ENCODE measurements around the gene HID1. TPM values are rescaled to one million over a fixed set of nuclear protein-coding genes. Genes with fewer than 3 reads are reported as not detected.

Gene HID1
- total and polyA plus RNA-seq, 9 of the 15 experiments (the other 6 are each of a cell fraction or from before 2014, with no cell fraction given), result 0.14 to 2.1 (median 0.54) TPM; not detected in 2

DNA sequence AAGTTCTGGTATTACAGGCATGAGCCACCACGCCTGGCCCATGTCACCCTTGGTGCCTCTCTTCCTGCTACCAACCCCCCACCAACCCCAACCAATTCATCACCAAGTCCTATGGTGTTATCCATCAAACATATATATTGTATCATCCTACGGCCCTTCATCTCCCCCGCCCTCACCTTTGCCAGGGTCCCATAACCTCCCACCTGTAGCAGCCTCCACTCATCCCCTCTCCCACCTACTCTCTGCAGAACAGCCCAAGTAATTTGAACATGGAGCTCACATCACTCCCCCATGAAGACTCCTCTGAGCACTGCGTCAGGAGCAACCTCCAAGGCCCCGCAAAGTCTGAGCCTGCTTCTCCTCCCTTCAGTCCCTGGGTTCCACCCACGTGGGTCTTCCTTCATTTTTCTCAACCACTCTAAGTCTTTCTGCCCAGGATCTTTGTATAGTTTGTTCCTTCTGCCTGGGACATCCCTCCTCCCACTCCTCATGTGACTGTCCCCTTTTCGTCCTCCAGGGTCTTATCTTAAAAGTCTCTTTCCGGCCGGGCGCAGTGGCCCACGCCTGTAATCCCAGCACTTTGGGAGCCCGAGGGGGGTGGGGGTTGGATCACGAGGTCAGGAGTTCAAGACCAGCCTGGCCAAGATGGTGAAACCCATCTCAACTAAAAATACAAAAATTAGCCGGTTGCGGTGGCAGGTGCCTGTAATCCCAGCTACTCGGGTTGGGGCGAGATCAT, 7.0 kb upstream of the HID1 start (continued):
- TF ChIP-seq ATF4 (CRISPR knock-in tag; IDR thresholded peaks at IDR 0.05), result no peak
- no peak for TF ChIP-seq MTA2 (IDR thresholded peaks at IDR 0.05; ENCODE audit: low read depth)
- no peak for TF ChIP-seq ZNF583 (CRISPR knock-in tag; IDR thresholded peaks at IDR 0.05)
- TF ChIP-seq SMARCE1 (IDR thresholded peaks at IDR 0.05), result peak; percentile 58; the same call in 1 of the 2 replicates
- TF ChIP-seq ZNF717 (CRISPR knock-in tag; IDR thresholded peaks at IDR 0.05), result no peak
- TF ChIP-seq ZNF23 (CRISPR knock-in tag; IDR thresholded peaks at IDR 0.05), result no peak
- TF ChIP-seq TEAD4 (IDR thresholded peaks at IDR 0.05; ENCODE audit: low read length), result no peak
- no peak for TF ChIP-seq TEAD4 (CRISPR knock-in tag; IDR thresholded peaks at IDR 0.05; ENCODE audit: borderline replicate concordance)
- no peak; the same call in 1 of the 2 replicates for TF ChIP-seq CBX1 (IDR thresholded peaks at IDR 0.05; ENCODE audit: low read depth)
- TF ChIP-seq, protein P1, sequence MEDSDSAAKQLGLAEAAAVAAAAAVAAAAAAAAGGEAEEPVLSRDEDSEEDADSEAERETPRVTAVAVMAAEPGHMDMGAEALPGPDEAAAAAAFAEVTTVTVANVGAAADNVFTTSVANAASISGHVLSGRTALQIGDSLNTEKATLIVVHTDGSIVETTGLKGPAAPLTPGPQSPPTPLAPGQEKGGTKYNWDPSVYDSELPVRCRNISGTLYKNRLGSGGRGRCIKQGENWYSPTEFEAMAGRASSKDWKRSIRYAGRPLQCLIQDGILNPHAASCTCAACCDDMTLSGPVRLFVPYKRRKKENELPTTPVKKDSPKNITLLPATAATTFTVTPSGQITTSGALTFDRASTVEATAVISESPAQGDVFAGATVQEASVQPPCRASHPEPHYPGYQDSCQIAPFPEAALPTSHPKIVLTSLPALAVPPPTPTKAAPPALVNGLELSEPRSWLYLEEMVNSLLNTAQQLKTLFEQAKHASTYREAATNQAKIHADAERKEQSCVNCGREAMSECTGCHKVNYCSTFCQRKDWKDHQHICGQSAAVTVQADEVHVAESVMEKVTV (CRISPR knock-in tag; IDR thresholded peaks at IDR 0.05), result no peak
- TF ChIP-seq SRSF1 (IDR thresholded peaks at IDR 0.05; ENCODE audit: low read depth, low read length), result no peak
- no peak for TF ChIP-seq SREBF1 (IDR thresholded peaks at IDR 0.05; ENCODE audit: borderline replicate concordance, low read depth, low read length)
- TF ChIP-seq, protein P2, sequence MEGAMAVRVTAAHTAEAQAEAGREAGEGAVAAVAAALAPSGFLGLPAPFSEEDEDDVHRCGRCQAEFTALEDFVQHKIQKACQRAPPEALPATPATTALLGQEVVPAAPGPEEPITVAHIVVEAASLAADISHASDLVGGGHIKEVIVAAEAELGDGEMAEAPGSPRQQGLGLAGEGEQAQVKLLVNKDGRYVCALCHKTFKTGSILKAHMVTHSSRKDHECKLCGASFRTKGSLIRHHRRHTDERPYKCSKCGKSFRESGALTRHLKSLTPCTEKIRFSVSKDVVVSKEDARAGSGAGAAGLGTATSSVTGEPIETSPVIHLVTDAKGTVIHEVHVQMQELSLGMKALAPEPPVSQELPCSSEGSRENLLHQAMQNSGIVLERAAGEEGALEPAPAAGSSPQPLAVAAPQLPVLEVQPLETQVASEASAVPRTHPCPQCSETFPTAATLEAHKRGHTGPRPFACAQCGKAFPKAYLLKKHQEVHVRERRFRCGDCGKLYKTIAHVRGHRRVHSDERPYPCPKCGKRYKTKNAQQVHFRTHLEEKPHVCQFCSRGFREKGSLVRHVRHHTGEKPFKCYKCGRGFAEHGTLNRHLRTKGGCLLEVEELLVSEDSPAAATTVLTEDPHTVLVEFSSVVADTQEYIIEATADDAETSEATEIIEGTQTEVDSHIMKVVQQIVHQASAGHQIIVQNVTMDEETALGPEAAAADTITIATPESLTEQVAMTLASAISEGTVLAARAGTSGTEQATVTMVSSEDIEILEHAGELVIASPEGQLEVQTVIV (CRISPR knock-in tag; IDR thresholded peaks at IDR 0.05; ENCODE audit: borderline replicate concordance), result no peak
- TF ChIP-seq, protein P3, sequence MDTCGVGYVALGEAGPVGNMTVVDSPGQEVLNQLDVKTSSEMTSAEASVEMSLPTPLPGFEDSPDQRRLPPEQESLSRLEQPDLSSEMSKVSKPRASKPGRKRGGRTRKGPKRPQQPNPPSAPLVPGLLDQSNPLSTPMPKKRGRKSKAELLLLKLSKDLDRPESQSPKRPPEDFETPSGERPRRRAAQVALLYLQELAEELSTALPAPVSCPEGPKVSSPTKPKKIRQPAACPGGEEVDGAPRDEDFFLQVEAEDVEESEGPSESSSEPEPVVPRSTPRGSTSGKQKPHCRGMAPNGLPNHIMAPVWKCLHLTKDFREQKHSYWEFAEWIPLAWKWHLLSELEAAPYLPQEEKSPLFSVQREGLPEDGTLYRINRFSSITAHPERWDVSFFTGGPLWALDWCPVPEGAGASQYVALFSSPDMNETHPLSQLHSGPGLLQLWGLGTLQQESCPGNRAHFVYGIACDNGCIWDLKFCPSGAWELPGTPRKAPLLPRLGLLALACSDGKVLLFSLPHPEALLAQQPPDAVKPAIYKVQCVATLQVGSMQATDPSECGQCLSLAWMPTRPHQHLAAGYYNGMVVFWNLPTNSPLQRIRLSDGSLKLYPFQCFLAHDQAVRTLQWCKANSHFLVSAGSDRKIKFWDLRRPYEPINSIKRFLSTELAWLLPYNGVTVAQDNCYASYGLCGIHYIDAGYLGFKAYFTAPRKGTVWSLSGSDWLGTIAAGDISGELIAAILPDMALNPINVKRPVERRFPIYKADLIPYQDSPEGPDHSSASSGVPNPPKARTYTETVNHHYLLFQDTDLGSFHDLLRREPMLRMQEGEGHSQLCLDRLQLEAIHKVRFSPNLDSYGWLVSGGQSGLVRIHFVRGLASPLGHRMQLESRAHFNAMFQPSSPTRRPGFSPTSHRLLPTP (IDR thresholded peaks at IDR 0.05; ENCODE audit: borderline replicate concordance, extremely low read depth, insufficient read length), result peak; percentile 61
- TF ChIP-seq ATF7 (IDR thresholded peaks at IDR 0.05), result no peak
- TF ChIP-seq EWSR1 (IDR thresholded peaks at IDR 0.05; ENCODE audit: borderline replicate concordance, low read depth, partially characterized antibody), result no peak
- TF ChIP-seq KDM2B (CRISPR knock-in tag; IDR thresholded peaks at IDR 0.05), result no peak
- TF ChIP-seq, protein P4, sequence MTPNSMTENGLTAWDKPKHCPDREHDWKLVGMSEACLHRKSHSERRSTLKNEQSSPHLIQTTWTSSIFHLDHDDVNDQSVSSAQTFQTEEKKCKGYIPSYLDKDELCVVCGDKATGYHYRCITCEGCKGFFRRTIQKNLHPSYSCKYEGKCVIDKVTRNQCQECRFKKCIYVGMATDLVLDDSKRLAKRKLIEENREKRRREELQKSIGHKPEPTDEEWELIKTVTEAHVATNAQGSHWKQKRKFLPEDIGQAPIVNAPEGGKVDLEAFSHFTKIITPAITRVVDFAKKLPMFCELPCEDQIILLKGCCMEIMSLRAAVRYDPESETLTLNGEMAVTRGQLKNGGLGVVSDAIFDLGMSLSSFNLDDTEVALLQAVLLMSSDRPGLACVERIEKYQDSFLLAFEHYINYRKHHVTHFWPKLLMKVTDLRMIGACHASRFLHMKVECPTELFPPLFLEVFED (CRISPR knock-in tag; conservative IDR thresholded peaks at IDR 0.05), result no peak
- TF ChIP-seq EHMT2 (IDR thresholded peaks at IDR 0.05), result no peak
- no peak for TF ChIP-seq BDP1 (IDR thresholded peaks at IDR 0.05; ENCODE audit: insufficient read depth, insufficient read length)
